HPDE6-E6E7 (cell line): ENCODE results near the gene B4GALT6.
A peak's percentile ranks its signal among the peaks of the same experiment; 100 is the strongest.
"Not testable (repeated sequence)": the region's sequence is repeated elsewhere in the genome, so short reads cannot be mapped to it uniquely, and the experiment has no call there.

Experiments
- DNase-seq: peaks from one replicate; pipeline ENCODE4 v3.0.0; 2011; ENCODE audit warnings: missing footprints; ENCODE audit errors: extremely low spot score

Gene B4GALT6

GRCh38 chr18:31684279-31685096, at the start of gene B4GALT6:
Gene B4GALT6, minus strand, starts transcription at chr18:31684581. Its CDS starts 155 bp downstream, at chr18:31684426.
- DNase-seq: no peak

- no peak for DNase-seq
Measured at GRCh38 chr18:31731628-31732027, 47.2 kb upstream of the B4GALT6 start.

DNA sequence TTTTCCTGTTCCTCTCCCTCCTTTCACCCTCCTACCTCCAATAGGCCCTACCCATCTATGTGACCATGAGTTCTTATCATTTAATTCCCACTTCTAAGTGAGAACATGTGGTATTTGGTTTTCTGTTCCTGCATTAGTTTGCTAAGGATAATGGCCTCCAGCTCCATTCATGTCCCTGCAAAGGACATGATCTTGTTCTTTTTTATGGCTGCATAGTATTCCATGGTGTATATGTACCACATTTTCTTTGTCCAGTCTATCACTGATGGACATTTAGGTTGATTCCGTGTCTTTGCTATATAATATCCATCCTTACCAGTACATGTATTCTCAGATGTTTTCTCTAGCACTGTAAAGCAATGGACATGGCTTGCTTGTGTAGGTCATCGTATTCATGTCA, 44.8 kb upstream of the B4GALT6 start:
- not testable (repeated sequence) for DNase-seq

DNA sequence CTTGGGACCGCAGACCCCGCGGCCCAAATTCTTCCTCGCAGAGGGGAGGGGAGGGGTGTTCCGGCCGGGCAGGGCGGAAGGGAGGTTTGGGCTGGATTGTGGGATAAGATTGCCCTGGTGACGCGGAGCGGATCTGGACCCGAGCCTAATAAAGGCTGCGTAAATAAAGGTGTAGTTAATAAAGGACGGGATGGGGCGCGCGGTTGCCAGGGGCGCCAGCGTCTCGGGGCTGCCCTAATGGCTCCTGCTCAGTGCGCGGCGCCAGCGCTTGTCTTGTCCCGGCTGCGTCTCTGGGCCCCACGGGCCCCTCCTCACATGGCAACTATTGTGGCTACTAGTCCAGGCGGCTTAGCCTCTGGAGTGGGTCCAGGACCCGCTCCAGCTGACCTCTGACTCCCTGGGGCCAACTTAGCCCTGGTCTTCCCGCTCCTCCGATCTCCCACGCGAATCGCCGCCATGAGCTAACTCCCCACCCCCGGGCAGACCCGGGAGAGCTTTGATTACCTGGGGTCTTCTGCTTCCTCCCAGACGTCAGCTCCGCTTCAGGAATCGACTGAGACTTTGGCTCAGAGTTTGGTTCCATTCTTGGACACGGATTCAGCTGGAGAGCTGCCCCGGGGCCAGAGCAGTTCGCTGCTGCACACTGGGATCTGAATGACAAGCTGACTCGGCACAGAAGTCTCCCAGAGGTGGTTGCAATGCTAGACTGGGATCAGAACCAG, 39.8 kb upstream of the B4GALT6 start:
- DNase-seq: no peak

GRCh38 chr18:31723639-31723989, 39.2 kb upstream of the B4GALT6 start:
- DNase-seq: no peak

DNA sequence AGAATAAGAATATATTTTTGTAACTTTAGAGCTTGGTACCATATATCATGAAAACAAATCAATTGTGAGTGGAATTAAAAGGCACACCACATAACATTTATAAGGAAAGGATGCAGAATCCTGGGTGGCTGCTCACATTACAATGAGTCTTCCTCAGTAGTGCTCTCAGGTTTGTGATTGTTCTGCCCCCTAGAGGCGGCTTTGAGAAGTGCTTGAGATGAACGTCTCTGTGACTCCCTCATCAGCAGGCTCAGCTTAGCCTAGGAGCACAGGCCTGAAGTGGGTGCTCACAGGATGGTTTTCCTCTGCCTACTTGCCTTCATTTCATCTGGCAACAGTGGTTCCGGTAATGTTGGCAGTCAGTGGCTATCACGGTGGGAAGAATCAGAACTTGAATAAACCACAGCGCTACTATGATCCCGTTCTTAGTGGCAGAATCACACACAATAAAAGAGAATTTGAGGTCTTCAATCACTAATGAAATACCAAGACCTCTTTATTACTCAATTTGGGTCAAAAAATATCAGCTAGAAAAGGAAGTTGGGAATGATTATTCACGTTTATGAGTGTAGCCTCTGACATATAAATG, 38.1 kb upstream of the B4GALT6 start:
- peak; percentile 58 for DNase-seq

DNA sequence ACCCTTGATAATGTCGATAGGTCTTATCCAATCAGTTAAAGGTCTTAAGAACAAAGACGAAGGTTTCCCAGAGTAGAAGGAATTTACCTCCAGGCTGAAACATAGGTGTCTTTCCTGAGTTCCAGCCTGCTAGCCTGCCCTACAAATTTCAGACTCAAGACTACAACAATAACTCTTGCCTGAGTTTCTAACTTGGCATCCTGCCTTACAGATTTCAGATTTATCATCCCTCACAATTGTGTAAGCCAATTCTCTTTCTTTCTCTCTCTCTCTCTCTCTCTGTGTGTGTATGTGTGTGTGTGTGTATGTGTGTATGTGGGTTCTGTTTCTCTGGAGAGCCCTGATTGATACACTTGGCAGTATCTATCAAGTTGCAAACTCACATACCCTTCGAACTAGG, 37.2 kb upstream of the B4GALT6 start:
- no peak for DNase-seq

DNA sequence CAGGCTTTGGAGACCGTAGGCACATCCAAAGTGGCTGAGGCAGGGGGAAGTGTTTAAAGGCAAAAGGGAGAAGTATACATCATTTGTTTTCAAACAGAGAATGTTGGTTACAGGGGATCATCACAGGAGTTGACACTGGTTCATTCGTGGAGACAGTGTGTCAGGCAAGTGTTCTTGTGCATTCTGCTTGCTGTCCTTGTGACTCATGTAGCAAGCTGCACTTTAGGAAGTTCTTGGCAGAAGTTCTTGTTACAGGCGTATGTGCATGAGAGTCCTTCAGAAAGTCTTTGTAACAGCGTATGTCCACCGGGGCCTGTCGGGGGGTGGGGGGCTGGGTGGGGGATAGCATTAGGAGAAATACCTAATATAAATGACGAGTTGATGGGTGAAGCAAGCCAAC, 36.5 kb upstream of the B4GALT6 start:
- no peak for DNase-seq

DNA sequence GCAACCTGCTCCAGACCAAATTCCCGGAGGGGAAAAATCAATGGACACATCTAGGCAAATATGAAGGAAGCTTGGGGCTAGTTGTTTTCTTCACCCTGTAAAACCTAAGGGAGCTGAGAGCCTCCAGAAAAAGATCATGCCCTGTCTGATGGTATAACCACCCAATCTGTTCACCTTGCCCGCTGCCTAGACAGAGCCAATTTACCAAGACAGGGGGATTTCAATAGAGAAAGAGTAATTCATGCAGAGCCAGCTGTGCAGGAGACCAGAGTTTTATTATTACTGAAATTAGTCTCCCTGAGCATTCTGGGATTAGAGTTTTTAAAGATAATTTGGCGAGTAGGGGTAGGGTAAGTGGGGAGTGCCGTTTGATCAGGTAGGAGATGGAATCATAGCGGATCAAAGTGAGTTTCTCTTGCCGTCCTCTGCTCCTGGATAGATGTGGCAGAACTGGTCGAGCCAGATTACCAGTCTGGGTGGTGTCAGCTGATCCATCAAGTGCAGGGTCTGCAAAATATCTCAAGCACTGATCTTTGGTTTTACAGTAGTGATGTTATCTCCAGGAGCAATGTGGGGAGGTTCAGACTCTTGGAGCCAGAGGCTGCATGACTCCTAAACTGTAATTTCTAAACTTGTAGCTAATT, 35.1 kb upstream of the B4GALT6 start:
- DNase-seq: no peak

GRCh38 chr18:31718386-31718785, 34.0 kb upstream of the B4GALT6 start:
- DNase-seq: no peak

GRCh38 chr18:31716362-31716761, 32.0 kb upstream of the B4GALT6 start:
- no peak for DNase-seq

DNA sequence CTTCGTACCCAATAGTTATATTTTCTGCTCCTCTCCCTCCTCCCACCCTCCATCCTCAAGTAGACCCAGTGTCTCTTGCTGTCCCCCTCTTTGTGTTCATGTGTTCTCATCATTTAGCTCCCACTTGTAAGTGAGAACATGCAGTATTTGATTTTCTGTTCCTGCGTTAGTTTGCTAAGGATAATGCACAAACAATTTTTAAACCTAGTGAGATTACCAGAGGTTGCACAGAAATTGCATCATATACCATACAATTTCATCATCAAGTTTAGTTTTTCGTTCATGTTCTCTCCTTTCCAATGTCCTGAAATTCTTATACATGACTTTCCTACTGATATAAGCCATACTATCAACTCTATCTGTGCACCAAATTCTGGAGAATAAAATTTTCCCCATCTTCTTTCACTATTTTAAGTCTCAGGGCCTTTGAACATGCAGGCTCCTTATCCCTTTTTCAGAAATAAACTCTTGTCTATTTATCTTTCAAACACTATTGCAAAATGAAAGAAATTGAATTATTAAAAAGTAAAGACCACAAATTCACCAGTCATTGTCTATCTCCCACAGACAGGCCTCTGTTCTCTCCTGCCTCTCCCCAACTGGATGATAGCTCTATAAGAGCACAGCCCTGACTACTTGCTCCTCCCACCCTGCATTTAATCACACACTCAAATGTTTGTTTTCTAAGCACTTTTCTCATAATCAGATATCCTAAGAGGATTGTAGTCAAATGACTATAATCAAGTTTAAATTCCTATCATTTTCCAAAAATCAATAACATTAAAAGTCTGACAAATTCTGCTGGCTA, 27.2 kb upstream of the B4GALT6 start:
- no peak for DNase-seq

DNA sequence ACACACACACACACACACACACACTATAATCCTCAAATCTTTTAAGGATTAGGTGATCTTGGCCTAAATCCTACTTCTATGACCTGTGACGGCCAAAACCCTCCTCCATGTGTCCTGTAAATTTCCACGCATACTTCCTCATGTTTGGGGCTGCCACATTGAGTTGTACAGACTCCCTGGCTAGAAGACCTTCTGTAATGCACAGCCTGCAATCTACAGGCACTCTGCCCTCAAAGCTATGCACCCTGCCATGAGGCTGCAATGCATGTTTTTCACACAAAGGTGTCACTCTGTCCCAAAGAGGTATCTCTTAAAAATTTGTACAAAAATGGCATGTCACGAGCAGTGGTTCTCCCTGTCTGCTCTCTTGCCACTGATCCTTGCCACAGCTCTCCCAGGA, 26.4 kb upstream of the B4GALT6 start:
- DNase-seq: no peak

DNA sequence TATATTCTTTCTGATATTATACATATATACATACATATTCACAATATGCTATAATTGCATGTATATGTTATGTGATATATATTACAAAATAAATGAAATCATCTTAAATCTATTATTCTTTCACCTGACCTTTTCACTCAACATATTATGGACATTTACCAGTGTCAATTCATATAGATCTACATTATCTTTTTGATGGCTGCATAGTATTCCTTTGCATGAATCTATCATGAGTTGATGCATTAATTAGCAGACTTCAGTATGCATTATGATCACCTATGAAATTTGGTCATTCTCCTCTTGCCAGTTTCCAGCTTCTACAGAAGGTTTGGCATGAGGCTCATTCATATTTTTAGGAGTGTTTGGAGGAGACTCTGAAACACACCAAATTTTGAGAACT, 23.4 kb upstream of the B4GALT6 start:
- no peak for DNase-seq

GRCh38 chr18:31702449-31702848, 18.1 kb upstream of the B4GALT6 start:
- no peak for DNase-seq

- no peak for DNase-seq
Measured at GRCh38 chr18:31701744-31702143, 17.4 kb upstream of the B4GALT6 start.

DNA sequence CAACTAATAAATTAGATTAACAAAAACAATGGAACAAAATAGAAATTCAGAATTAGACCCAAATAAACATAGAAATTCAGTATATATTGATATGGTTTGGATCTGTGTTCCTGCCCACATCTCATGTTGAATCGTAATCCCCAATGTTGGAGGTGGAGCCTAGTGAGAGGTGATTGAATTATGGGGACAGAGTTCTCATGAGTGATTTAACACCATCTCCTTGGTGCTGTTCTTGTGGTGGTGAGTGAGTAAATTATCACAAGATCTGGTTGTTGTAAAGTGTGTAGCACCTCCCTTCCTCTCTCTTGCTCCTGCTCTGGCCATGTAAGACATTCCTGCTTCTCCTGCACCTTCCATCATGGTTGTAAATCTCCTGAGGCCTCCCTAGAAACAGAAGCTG, 16.6 kb upstream of the B4GALT6 start:
- no peak for DNase-seq

DNA sequence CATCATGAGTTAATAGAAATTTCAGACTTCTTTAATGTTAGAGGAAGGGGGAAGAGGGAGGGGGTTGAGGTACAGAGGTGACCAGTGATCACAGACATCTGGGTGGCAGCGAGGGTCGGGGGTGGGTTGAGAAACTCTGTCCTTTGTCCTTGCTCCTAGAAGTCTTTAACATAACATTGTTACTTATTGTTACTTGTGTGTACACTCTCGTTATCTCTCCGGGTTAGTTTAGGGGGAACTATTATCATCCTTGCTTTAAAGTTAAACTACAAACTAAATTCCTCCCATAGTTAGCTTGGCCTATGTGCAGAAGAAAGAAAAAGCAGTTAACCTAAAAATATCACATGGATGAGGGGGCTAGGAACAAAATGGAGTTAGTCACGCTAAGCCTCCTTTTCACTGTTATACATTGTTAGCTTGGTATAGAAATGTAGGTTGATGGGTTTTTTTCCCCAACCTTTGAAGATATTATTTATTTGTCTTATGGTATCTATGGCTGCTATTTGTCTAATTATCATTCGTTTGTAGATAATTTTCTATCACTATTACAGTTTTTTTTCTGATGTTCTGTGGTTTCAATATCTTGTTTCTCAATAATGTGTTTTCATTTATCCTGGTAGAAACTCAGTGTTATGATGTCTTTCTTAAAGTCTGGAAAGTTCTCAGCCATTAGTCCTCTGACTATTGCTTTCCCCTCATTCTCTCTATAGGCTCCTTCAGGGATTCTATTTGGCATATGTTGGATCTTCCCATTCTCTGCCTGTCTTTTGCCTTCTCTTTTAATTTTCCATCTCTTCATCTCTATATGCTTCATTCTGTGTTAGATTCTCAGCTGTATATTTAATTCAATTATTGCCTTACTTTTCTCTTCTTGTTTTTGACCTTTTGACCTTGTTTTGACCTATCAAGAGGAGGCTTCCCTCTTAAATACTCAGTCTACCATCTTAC, 13.2 kb upstream of the B4GALT6 start:
- no peak for DNase-seq

- DNase-seq: no peak
Measured at GRCh38 chr18:31695989-31696388, 11.6 kb upstream of the B4GALT6 start.

DNA sequence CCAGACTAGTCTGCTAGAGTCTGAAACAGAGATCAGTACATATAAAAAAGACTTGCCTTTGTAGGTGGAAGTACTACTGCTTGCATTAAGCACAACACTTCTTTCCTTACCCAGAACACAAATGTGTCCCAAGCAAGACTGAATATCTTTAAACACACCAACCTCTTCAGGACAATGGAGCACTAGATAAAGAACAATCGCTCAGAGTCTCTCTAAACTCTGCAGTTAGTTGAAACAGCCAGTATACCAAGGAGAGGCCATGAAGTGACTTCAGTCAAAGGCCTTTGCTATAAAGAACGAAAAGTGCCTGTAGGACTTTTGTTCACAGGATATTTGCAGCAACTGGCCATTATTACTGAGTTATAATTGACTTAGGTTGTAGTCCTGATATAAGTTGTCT, 9.9 kb upstream of the B4GALT6 start:
- DNase-seq: no peak
